ENCODE results near the gene PNPLA5. TPM values are rescaled to one million over a fixed set of nuclear protein-coding genes. Genes with fewer than 3 reads are reported as not detected.

PNPLA5 gene
- total and polyA plus RNA-seq, 2 of the 8 experiments (the other 6 are each of a cell fraction or from before 2014, with no cell fraction given): 3.9 to 6.8 TPM

GRCh38 chr22:43869799-43870198 lies 22.0 kb downstream of the PNPLA5 start:
- DNase-seq (ENCODE audit: low read depth in 1 of 2, low spot score in 2 of 2) (no peak), FAIRE-seq (no peak)
- no peak overlapping the region for H4K5ac ChIP-seq (ENCODE audit: insufficient read length, low read depth, low read length)
- H4K91ac ChIP-seq (replicated peaks; ENCODE audit: insufficient read length, low read length): no peak overlapping the region
- no peak overlapping the region; a peak in 1 of 8 replicates for H3K4me3 ChIP-seq (ENCODE audit: extremely low read depth in 1 of 4, insufficient read depth in 2 of 4, low read depth in 3 of 4, low read length in 4 of 4)
- H3K9ac ChIP-seq (replicated peaks in 1 of 4; ENCODE audit: extremely low read depth in 1 of 4, low read depth in 3 of 4, low read length in 3 of 4): no peak overlapping the region
- no peak overlapping the region for H2AFZ ChIP-seq (ENCODE audit: low read length)
- H3K14ac ChIP-seq (ENCODE audit: insufficient read length): no peak overlapping the region
- peaks cover 3 to 14% of the 10 kb centered on the region in 2 experiments for H3K9me3 ChIP-seq (ENCODE audit: insufficient read depth in 2 of 2, low read depth in 1 of 2, low read length in 1 of 2)
- peaks cover 0 to 5% (median 2%) of the 10 kb centered on the region in 4 experiments; a peak in 4 of 7 replicates for H3K4me1 ChIP-seq (replicated peaks in 1 of 4; ENCODE audit: control insufficient read depth in 3 of 4, insufficient read depth in 4 of 4, low read length in 3 of 4)
- H3K18ac ChIP-seq (ENCODE audit: extremely low read depth, low read length): no peak overlapping the region
- no peak overlapping the region for H2BK12ac ChIP-seq (ENCODE audit: low read depth, low read length)
- H3K23me2 ChIP-seq (ENCODE audit: low read depth, low read length): no peaks in the 10 kb centered on the region
- no peak overlapping the region for H3K23ac ChIP-seq (ENCODE audit: insufficient read length)
- no peak overlapping the region for H3K56ac ChIP-seq (replicated peaks; ENCODE audit: insufficient read length, low read depth, low read length)
- H3K4me2 ChIP-seq (ENCODE audit: insufficient read depth in 1 of 2, low read depth in 2 of 2, low read length in 2 of 2): no peak overlapping the region
- H2BK120ac ChIP-seq (replicated peaks; ENCODE audit: low read depth, low read length): no peak overlapping the region
- ChIA-PET CTCF (ENCODE audit: partially characterized antibody) (interaction anchor here (4.2 kb wide), 1 partner anchor 12 kb away, joined by 24 read pairs; no protein-coding TSS in a partner anchor), POLR2A (ENCODE audit: partially characterized antibody) (interaction anchor here (1.6 kb wide), 1 partner anchor 12 kb away, joined by 5 read pairs; no protein-coding TSS in a partner anchor)
- no peaks in the 10 kb centered on the region for H3K79me2 ChIP-seq (ENCODE audit: control insufficient read depth in 1 of 2, insufficient read depth in 2 of 2, low read length in 2 of 2)
- WGBS, 2 experiments (ENCODE audit: extremely low coverage in 1 of 2, insufficient coverage in 1 of 2, insufficient read length in 1 of 2, insufficient replicate concordance in 2 of 2, low coverage in 1 of 2, low lambda C conversion rate in 2 of 2, missing lambda C conversion rate in 1 of 2): 93% methylated on average over 5 of the region's 5 CpGs; no CpG with 5 or more reads in 1 of the 2 experiments
- TF ChIP-seq POLR2A (IDR thresholded peaks at IDR 0.05; ENCODE audit: control extremely low read depth in 1 of 2, low read depth in 2 of 2, low read length in 2 of 2): no peak
- TF ChIP-seq EP300 (IDR thresholded peaks at IDR 0.05; ENCODE audit: borderline replicate concordance in 1 of 2, low read depth in 2 of 2, low read length in 2 of 2): no peak
- TF ChIP-seq PHF8 (conservative IDR thresholded peaks at IDR 0.05; ENCODE audit: low read depth, low read length): no peak
- TF ChIP-seq CBX5 (IDR thresholded peaks at IDR 0.05; ENCODE audit: low read depth, low read length): no peak
- peak in 1 of 2 experiments; percentile 61; a peak in 1 of 4 replicates for TF ChIP-seq HDAC2 (IDR thresholded peaks at IDR 0.05; ENCODE audit: borderline replicate concordance in 1 of 2, low read depth in 2 of 2, low read length in 2 of 2)
- TF ChIP-seq KDM5A (IDR thresholded peaks at IDR 0.05; ENCODE audit: low read length): no peak
- no peak for TF ChIP-seq ASH2L (IDR thresholded peaks at IDR 0.05; ENCODE audit: low read length)
- TF ChIP-seq NRF1 (IDR thresholded peaks at IDR 0.05; ENCODE audit: low read depth, low read length): no peak
- TF ChIP-seq KDM1A (IDR thresholded peaks at IDR 0.05; ENCODE audit: borderline replicate concordance, low read length): 0 out of 2 replicates have a peak, but pooled peaks have one; percentile 40
- no peak for TF ChIP-seq RFX5 (IDR thresholded peaks at IDR 0.05; ENCODE audit: borderline replicate concordance, low read depth, low read length)
- H3K79me1 ChIP-seq (ENCODE audit: low read depth, low read length): no peaks in the 10 kb centered on the region
- H3K27me3 ChIP-seq (replicated peaks in 1 of 4; ENCODE audit: control insufficient read depth in 3 of 4, extremely low read depth in 1 of 4, insufficient read depth in 3 of 4, low read length in 3 of 4): no peaks in the 10 kb centered on the region
- H3K4ac ChIP-seq (replicated peaks; ENCODE audit: insufficient read length, low read depth, low read length): no peak overlapping the region
- H2BK5ac ChIP-seq (ENCODE audit: low read depth, low read length): no peak overlapping the region
- no peak overlapping the region for H2BK20ac ChIP-seq (ENCODE audit: low read length)
- no peak overlapping the region for H3K27ac ChIP-seq (ENCODE audit: low read depth, low read length)
- H2AK5ac ChIP-seq (ENCODE audit: low read depth, low read length): no peak overlapping the region
- no peak overlapping the region for H4K8ac ChIP-seq (ENCODE audit: extremely low read depth, insufficient read depth, low read length)
- H2BK15ac ChIP-seq (ENCODE audit: low read length): no peak overlapping the region
- H3K36me3 ChIP-seq (ENCODE audit: control insufficient read depth in 2 of 4, insufficient read depth in 4 of 4, low read length in 3 of 4): no peaks in the 10 kb centered on the region
- H4K20me1 ChIP-seq (replicated peaks in 1 of 2; ENCODE audit: control insufficient read depth in 1 of 2, insufficient read depth in 2 of 2, low read length in 2 of 2): no peaks in the 10 kb centered on the region
